Smooth muscle cell of the umbilical artery (primary cell): ENCODE results near the gene DNAJB9. TPM values are rescaled to one million over a fixed set of nuclear protein-coding genes. Genes with fewer than 3 reads are reported as not detected.

Source experiments
- total RNA-seq: library from RNA; depleted of rRNA; stranded (reverse); fragments of >200 nt; gene quantifications from 2 replicates; pipeline ENCODE4 v1.2.3, GENCODE V29; 2014

The DNAJB9 gene
- 53.2 and 113 TPM in 2 replicates for total RNA-seq

GRCh38 chr7:108569381-108570145 lies at the start of gene DNAJB9, which contains the start of gene THAP5:
DNAJB9 (plus strand) TSS chr7:108569874; CDS start chr7:108571727, 1,853 bp downstream.
THAP5 (minus strand) TSS chr7:108569706; CDS start chr7:108569569, 137 bp downstream.

GRCh38 chr7:108525985-108526767 lies 43.5 kb upstream of the DNAJB9 start, which contains the start of gene PNPLA8:
PNPLA8 (minus strand) TSS chr7:108526135; CDS start chr7:108515491, 10,644 bp downstream.

Other genes starting within 250 kb of the DNAJB9 start
- gene NRCAM, start 113.4 kb upstream of the DNAJB9 start, total RNA-seq: 0.28 and 0.30 TPM in 2 replicates
- gene PNPLA8, start 43.7 kb upstream of the DNAJB9 start, total RNA-seq: 43.1 and 47.4 TPM in 2 replicates
- 21.6 and 22.6 TPM in 2 replicates for gene THAP5, start 168 bp upstream of the DNAJB9 start, total RNA-seq